Activated CD4-positive, CD25-positive, alpha-beta regulatory T cell (primary cell): ENCODE results near the gene TNFRSF1B.

ENCODE experiments used
- DNase-seq, 4 experiments: peaks; one replicate each; lab custom pipeline; 2025; lab: John Stamatoyannopoulos, UW

The TNFRSF1B gene

GRCh38 chr1:12176298-12177118 lies 9.7 kb downstream of the TNFRSF1B start:
- DNase-seq: no peak

GRCh38 chr1:12177156-12177998 lies 10.6 kb downstream of the TNFRSF1B start:
- DNase-seq: no peak

DNA sequence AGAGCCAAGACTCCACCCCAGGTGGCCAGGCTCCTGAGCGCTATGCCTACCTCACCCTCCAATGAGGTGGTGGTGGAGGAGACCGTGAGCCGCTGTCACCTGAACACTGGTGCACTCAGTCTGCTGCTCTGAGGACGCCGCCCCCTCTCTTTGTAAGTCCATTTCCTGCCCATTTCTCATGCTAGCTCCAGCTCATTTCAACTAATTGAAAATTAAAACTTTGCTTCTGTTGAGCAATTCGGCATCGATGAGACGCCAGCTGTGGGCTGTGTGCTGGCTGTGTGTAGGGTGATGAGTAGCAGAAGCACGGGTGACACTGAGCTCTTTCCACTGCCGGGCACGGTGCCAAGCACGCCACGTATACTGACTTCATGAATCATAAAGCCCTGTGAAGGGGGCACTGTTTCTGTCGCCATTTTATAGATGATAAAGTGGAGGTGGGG lies 11.2 kb downstream of the TNFRSF1B start:
- DNase-seq: peak; percentile 88 to 93 (median 92)

DNA sequence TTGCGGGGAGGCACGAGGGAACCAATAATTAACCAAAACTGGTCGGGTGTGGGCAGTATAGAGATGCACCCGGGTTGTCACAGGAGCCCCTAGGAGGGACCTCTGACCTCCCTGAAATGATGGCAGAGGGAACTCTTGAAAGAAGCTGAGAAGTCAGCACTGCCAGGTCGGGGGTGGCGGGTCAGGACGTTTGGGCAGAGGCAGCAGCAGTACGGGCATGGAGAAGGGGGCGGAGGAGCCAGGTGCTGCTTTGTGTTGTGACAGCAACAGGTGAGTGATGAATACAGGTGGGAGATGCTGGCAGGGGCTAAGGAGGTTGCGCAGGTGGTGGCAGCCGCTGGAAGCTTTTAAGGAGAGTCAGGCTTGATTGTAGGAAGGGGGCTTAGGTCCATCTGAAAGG lies 11.7 kb downstream of the TNFRSF1B start:
- DNase-seq: no peak

DNA sequence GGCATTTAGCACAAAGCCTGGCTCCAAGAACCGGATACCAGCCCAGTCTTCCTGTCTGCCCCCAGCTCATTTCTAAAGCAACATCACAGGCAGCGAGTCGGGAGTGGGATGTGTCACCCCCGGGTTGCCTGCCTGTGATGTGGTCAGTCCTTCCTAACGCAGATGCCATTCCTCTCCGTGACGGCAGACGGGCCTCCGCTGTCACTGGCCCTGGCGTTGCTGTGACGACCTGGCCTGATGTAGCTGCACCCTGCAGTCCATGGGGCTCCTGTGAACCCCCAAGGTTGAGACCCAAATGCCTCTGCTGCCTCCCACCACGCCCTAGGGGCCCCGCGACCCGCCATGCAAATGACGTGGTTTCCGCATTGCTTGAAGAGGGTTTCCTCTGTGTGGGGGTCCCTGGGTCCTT lies 12.3 kb downstream of the TNFRSF1B start:
- DNase-seq: peak; percentile 38 to 46 (median 41)

- no peak for DNase-seq
These were observed 12.9 kb downstream of the TNFRSF1B start for GRCh38 chr1:12179676-12180075.

DNA sequence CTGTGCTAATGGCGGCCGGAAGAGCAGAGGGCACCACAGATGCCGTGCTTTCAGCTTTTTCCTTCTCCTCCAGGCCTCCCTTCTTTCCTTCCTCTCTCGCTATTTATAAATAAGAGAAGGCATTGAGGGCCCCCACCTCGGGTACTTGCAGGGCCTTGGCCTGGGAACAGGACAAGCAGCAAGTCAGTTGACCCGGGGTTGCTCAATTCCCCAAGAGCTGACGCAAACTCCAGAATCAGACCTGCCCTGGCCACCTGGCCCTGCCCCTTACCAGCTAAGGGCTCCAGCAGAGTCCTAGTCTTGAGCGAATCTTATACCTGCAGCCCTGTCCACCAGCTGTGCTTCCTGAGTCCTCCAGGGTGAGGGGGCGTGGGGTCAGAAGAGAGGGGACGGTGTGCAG lies 13.5 kb downstream of the TNFRSF1B start:
- DNase-seq: no peak

DNA sequence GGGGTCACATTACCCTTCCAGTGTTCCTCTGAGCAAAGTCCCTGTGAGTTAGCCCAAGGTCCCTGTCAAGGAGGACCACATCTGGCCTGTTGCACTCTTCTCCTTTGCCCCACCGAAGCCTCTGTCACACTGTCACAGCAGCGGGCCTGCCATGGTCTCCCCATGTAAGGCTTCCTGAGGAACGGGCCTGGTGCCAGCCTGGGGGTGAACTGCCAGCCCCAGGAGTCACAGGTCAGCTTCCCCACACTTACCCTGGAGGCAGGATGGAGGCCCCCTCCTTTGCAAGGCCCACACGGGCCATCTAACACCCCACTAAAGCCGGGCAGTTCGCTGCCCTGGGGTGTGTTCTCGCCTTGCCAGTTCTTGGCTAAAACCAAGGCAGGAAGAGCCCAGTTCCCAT lies 14.1 kb downstream of the TNFRSF1B start:
- DNase-seq: no peak

DNA sequence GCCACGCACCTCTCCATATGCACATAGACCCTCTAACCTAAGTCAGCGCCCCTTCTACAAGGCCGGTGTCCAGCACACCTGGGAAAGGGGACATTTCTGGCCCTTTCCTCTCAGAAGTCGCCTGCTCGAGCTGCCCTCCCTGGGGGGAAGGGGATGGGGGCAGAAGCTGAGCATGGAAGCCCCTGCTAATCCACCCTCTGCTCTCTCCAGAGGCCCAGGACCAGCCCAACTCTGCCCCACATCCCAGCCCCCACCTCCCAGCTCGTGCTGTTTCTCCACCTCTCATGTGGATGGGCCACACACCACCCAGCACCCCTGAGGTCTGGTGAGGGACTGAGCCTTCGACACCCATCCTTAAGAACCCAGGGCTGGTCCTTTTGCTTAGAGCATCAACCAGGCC lies 14.8 kb downstream of the TNFRSF1B start:
- no peak for DNase-seq

- DNase-seq: no peak
These were observed 15.7 kb downstream of the TNFRSF1B start for GRCh38 chr1:12182410-12182984.

GRCh38 chr1:12183095-12183794 lies 16.5 kb downstream of the TNFRSF1B start:
- DNase-seq: no peak

DNA sequence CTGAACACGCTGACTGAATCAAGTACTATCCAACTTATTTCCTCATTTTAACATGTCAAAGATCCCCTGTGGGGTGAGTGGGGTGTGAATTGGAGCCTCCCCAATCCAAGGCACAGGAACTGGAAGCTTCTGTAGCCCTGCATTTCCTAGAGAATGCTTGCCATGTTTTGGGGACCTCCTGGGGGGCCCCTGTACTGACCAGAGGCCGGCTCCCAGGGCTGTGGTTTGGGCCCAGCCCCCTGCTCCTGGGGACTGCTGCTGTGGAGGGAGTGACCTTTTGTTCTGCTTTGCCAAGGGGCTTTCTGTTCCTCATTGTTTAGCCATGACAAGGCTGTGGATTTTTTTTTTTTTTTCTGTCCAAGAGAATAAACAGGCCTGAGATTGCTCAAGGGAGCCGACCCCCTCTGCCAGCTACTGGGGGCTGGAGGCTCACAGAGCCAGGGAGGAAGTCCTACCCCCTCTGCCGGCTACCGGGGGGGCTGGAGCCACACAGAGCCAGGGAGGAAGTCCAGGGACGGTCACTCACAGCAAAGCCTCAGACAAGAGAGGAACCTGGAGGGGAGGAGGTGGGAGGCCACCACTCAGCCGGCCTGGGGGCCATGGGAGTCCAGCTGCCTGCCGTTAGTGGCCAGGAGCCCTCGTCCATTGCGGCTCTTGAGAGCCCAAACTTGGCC lies 17.4 kb downstream of the TNFRSF1B start:
- no peak for DNase-seq

GRCh38 chr1:12185036-12185917 lies 18.5 kb downstream of the TNFRSF1B start:
- DNase-seq: no peak

DNA sequence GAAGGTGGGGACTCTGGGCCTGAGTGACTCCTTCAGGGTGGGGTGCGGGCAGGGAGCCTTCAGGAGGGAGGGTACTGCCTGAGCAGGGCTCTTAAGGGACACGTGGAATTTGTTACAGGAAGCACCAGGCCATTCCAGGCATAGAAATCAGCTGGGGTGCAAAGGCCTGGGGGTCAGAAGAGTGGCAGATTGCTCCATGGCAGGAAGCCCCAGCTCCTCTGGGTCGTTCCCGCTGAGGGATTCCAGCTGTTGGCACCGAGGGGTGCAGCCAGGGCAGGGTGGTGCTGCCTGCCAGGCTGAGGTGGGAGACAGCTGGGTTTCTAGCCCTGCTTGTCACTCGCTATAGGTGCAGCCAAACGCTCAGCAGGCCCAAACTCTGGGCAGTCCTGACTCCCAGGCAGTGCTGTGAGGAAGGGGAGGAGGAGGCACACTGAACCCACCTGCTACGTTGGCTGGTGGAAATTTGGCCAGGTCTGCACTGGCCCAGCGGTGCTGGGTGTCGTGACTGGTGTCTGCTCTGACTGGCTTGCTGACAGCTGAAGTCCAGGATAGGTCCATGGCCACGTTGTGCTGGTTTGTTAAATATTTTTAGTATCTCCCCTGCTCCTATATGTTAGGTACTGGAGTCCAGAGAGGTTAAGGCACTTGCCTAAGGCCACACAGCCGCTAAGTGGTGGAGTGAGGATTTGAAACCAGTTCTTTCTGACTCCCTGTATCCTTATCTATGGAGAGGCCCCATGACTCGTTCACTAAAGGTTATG lies 19.3 kb downstream of the TNFRSF1B start:
- DNase-seq: no peak

DNA sequence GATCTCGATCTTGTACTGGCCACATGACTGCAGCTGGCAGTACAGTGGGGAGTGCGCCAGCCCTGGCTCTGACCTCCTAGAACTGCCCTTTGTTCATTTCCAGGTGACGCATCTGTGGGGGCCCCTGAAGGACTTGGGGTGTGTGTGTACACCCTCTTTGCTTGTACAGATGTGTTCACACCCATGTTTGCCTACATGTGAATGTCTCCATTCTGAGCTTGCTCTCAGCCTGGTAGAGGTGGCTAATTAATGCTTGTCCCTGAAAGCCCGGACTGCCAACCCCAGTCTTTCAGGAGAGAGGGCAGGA lies 19.8 kb downstream of the TNFRSF1B start:
- no peak for DNase-seq

- no peak for DNase-seq
These were observed 21.3 kb downstream of the TNFRSF1B start for GRCh38 chr1:12188115-12188514.

DNA sequence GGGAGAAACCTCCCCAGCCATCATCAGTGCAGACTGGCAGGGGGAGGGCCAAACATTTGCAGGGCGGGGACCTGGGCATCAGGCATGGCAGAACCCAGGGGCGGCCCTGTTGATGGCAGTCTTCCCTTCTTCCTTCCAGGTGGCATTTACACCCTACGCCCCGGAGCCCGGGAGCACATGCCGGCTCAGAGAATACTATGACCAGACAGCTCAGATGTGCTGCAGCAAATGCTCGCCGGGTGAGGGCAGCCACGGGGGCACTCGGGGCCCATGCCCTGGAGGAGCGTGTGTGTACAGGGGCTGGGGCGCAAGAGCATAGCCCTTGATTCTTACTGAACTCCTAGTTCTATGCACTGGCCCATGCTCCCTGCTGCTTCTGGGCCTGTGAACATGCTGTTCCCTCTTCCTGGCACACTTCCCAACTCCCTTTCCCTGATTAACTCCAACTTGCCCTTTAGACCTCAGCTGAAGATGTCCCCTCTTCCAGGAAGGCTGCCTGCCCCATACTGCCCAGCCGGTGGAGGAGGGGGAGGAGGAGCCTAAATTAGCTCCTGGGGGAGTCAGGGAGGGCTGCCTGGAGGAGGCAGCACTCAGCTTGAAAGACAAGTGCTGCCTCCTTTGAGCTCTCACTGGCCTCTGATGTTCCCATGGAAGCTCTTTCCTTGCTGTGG lies 22.0 kb downstream of the TNFRSF1B start:
- DNase-seq: no peak

GRCh38 chr1:12189328-12189682 lies 22.5 kb downstream of the TNFRSF1B start:
- no peak for DNase-seq

GRCh38 chr1:12191242-12192032 lies 24.6 kb downstream of the TNFRSF1B start:
- DNase-seq: no peak
